GM21381 (cell line): Measurements from ENCODE around the gene DDAH1.

Experiments
- ATAC-seq: cut with Tn5 transposase; IDR thresholded peaks from one replicate; pipeline ENCODE4 v1.9.1; 2021; ENCODE audit warnings: mild to moderate bottlenecking, moderate library complexity; ENCODE audit not compliant: unreplicated experiment

The DDAH1 gene

DNA sequence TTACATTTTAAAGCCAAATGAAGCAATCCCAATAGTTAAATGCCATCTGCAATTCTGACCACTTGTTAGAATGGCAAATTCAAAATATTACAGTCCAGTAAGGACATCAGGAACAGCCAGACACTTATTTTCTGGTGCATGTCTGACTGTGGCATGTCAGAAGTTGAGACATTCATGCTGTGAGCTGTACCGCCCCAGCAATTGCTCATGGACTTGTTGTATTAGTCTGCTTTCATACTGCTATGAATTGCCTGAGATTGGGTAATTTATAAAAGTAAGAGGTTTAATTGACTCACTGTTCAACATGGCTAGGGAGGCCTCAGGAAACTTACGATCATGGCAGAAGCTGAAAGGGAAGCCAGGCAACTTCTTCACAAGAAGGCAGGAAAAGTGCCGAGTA, 19.1 kb downstream of the DDAH1 start:
- no peak for ATAC-seq

DNA sequence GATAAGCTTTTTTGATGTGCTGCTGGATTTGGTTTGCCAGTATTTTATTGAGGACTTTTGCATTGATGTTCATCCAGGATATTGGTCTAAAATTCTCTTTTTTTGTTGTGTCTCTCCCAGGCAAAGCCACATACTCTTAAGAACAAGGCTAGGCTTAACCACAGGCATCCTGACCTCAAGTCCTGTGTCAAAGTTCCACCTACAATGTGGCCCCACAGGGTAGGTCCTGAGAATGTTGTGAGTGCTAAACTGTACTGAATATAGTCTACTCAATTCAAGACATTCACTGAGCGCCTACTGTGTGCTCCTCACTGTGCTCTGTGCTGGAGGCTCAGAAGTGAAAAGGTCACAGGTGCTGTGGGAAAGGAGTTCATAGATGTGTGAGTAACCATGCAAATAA, 20.6 kb downstream of the DDAH1 start:
- ATAC-seq, result no peak

GRCh38 chr1:85440612-85441011, 24.3 kb downstream of the DDAH1 start:
- ATAC-seq, result no peak

DNA sequence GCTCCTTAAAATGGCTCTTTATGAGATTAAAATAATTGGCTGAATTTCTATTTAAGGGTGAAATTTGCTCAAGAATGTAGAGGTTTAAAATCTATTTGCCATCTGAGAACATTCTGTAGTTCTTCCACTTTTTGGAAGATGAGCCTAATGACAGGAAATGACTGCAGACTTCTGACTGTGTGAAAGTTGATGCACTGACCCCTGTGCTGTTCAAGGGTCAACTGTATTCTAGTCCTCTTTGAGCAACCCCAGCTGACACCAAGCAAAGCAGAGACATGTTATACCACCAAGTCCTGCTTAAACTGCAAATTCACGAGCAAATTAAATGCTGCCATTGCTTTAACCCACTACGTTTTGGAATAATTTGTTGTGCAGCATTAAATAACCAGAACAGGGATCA, 26.6 kb downstream of the DDAH1 start:
- ATAC-seq, result no peak

DNA sequence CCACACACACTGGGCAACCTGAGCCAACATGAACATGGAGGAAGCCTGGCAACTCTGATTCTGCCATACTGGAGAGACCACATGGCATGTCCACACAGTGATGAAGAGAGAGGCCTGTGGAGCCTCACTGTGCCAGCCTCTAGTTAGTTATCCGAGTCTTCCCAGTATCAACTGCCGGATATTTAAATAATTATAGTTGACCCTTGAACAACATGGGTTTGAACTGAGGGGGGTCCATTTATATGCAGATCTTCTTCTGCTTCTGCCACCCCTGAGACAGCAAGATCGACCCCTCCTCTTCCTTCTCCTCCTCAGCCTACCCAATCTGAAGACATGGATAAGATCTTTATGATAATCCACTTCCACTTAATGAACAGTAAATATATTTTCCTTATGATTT, 27.8 kb downstream of the DDAH1 start:
- ATAC-seq, result no peak

DNA sequence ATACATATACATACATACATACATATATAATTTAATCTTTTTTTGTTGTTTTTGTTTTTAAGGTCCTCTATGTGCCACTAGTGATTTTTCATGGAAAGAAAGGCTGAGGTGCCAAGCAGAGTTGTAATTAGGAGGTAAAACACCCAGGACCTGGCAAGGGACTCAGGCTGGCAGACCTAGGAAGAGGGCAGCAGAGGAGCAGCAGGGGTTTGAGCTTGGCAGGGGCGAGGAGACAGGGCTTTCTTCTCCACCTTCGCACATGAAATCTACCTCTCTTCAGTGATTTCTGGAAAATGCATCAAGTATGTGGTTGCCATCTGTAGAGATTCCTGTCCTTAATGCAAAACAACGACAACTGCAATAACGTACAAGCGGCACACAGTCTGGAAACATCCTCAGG, 31.9 kb downstream of the DDAH1 start:
- ATAC-seq, result no peak

DNA sequence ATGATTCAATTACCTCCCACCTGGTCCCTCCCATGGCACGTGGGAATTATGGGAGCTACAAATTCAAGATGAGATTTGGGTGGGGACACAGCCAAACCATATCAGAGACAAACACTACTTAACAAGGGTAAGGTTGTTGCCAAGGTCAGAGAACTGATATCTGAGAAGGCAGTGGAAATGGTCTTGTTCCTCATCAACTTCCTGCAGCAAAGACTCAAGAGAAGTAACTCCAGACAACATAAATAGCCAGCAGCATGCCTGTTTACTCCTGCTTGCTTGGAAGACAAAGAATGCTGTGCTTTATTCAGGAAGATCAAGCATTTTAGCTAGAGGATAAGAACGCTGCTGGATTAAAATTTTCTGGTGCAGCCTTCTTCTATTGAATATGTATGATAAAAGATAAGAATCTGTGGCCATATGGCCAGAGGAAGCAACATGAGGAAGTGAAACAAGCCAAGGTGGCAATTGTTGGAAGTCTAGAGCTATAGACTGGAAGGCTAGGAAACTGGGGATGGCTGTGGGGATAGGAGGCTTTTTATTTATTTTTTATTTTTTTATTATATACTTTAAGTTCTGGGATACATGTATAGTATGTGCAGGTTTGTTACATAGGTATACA, 36.4 kb downstream of the DDAH1 start:
- no peak for ATAC-seq

- ATAC-seq, result no peak
Measured at GRCh38 chr1:85427849-85428248, 37.1 kb downstream of the DDAH1 start.

DNA sequence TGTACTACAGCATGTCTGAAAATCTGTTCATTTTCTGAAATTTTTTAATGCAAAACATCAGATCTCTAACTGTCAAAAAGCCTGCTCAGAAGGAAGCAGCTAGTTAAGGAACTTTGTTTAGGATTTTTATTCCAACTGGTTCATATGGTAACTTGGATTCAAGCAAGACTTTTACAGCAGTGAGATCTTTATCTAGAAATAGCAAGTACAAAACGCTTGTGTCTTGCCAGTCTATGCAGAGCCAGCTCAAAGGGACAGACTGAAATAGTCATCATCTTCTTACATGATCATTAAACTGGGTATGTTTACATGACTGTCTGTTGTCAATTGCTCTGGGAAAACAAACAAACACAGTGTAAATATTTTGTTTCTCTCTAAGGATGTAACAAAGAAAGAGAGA, 37.6 kb downstream of the DDAH1 start:
- no peak for ATAC-seq

- ATAC-seq, result no peak
Measured at GRCh38 chr1:85421179-85421578, 43.8 kb downstream of the DDAH1 start.

DNA sequence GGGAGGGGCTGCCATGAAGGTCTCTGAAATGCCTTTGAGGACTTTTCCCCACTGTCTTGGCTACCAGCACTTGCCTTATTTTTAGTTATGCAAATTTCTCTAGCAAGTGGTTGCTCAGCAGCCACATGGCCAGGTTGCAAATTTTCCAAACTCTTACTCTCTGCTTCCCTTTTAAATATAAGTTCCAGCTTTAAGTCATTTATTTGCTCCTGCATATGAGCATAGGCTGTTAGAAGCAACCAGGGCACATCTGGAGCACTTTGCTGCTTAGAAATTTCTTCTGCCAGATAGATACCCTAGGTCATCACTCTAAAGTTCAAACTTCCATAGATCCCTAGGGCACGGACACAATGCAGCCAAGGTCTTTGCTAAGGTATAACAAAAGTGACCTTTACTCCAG, 44.8 kb downstream of the DDAH1 start:
- no peak for ATAC-seq

DNA sequence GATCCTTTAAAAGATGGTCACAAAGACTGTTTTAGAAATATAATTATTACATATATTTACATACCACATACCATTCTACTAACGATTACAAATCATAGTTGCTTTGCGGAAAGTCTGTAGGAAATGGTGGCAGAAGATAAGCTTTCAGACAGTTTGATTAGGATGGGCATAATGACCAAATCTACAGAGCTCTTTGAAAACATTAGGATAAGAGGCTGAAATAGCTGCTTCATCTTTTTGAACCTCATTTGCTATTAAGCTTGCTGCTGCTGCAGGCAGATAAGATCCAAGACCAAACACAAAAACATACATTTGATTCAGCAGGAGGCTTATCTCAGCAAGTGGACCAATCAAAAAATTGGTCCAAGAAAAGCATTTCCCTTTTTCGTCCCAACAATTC, 47.1 kb downstream of the DDAH1 start:
- no peak for ATAC-seq

GRCh38 chr1:85417017-85417416, 47.9 kb downstream of the DDAH1 start:
- ATAC-seq, result no peak

DNA sequence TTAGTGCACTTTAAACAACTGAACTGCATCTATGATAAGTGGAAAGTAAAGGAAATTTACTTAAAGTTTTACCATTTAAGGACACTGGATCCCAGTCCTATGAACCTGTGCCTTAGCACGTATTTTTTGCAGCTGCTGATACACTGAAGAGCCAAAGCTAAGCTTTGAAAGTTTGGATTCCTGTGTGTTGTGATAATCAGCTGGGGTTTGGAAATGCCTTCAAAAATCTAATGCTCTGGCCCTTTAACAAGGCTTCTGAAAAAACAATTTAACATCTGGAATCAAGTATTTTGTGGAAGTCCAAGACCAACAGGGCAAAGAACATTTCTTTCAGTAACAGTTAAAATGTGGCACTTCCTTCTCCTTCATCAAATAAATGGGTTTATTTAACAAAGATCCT, 51.8 kb downstream of the DDAH1 start:
- ATAC-seq, result no peak

DNA sequence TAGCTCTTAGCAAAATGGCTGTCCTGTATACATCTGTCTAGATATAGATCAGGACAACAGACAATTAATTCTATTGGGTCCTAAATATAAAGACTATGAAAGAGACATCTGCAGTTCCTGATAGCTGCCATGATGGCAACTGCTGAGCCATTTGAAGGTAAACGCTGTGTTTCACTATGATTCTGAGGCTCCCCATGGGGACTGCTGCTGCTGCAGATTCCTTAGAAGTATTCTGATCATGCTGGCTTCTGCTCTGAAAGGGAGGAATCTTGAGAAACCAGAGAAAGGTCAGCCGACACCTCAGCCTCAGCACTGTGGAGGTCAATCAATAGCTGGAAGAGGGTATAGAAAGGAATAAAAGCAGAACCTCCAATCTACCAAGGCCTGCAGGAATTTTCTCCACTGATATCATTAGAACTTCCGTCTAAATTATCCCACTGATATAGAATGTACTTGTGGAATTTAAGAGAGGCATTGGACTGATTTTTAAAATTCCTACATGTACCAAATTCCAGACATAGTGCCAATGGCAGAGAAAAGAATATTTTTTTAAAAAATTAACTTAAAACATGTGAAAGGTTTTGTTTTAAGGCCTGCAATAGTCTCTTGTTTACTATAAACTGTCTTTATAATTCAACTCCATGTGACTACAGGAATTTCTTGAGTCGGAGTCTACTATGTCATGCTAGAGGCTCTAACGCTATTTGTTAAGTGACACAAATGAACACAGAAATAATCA, 53.2 kb downstream of the DDAH1 start:
- ATAC-seq, result no peak

DNA sequence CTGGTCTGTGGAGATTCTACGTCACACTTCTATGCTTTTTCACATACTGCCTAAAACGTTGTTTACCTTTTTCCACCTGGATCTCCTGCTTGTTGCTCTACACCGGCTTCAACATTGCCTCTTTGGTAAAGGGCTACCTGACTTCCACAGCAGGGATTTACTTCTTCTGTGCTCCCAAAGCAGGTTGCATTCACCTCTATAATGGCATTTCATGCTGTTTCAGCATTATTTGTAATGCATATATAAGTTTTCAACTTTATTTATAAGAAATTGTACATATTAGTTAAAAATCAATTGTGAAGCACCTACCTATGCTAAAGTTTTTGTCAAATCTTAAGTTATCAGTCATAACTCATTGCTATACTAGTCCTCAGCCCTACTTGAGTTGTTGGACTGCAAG, 55.4 kb downstream of the DDAH1 start:
- no peak for ATAC-seq

GRCh38 chr1:85407746-85408377, 57.1 kb downstream of the DDAH1 start:
- ATAC-seq, result no peak

GRCh38 chr1:85406887-85407533, 57.9 kb downstream of the DDAH1 start:
- no peak for ATAC-seq

DNA sequence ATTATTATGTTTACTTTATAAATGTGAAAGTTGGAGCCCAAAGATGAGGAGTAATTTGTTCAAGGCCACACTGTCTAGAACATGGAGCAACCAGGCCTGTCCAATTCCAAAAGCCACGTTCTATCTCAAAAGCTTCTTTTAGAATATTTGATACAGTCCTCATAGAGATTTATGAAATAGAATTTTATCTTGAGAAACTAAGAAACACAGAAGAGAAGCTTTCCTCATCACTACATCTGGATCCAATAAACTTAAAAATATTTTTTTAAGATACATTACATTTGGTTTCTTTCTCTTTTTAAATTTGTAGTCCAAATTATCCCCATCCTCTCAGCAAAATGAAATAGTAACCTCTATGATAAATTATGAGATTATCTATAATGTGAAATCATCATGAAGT, 58.9 kb downstream of the DDAH1 start:
- no peak for ATAC-seq

DNA sequence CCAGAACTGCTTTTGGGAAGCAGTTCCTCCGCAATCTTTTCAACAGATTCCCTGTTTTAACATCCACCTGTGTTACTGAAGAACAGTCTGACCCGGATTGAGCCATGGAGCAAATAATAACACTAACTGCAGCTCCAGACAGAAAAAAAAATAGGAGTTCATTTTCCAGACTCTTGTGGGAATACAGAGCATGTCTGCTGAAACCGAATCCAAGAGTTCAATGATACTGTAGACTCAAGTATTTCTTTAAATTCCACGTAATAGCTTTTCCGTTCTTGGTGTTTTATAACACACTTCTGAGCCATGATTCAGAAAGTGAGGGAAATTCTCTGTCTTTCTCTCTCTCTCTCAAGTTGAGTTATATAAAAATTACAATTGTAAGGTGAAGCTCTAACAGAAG, 60.6 kb downstream of the DDAH1 start:
- ATAC-seq, result no peak

- no peak for ATAC-seq
Measured at GRCh38 chr1:85398391-85399064, 66.4 kb downstream of the DDAH1 start.
